Fibroblast of villous mesenchyme (primary cell): ENCODE measurements around the gene PARD6A. TPM values are rescaled to one million over a fixed set of nuclear protein-coding genes. Genes with fewer than 3 reads are reported as not detected.

Experiments
- DNase-seq: peaks from one replicate; pipeline ENCODE4 v3.0.0-alpha.2; 2010; ENCODE audit warnings: low read depth
- H3K4me3 ChIP-seq: 2 replicates; pipeline ENCODE4 v1.5.1; 2011; ENCODE audit warnings: low read depth, mild to moderate bottlenecking, low read length
- CTCF ChIP-seq: IDR thresholded peaks from 2 replicates; pipeline ENCODE4 v1.5.1; 2012; ENCODE audit warnings: low read depth, mild to moderate bottlenecking, low read length; ENCODE audit not compliant: insufficient read depth
- total RNA-seq: library from RNA; depleted of rRNA; stranded (reverse); fragments of >200 nt; gene quantifications from 2 replicates; pipeline ENCODE4 v1.2.3, GENCODE V29; 2012

The PARD6A gene
- total RNA-seq, 1 donor = 2.6 TPM

- DNase-seq = peak; percentile 76
- TF ChIP-seq CTCF = peak; percentile 84
- H3K4me3 ChIP-seq = no peak overlapping the region
Observed at GRCh38 chr16:67672739-67673662, 12.2 kb downstream of the PARD6A start.

GRCh38 chr16:67673712-67674580 is 13.2 kb downstream of the PARD6A start:
- peak; percentile 26 for DNase-seq
- no peak for TF ChIP-seq CTCF
- no peak overlapping the region for H3K4me3 ChIP-seq

- TF ChIP-seq CTCF = no peak
- no peak for DNase-seq
- no peak overlapping the region for H3K4me3 ChIP-seq
Observed at GRCh38 chr16:67674851-67675578, 14.3 kb downstream of the PARD6A start.

- no peak for DNase-seq
- H3K4me3 ChIP-seq = no peak overlapping the region
- no peak for TF ChIP-seq CTCF
Observed at GRCh38 chr16:67675579-67675935, 14.8 kb downstream of the PARD6A start.

GRCh38 chr16:67675999-67676398 is 15.2 kb downstream of the PARD6A start:
- no peak for DNase-seq
- TF ChIP-seq CTCF = no peak
- H3K4me3 ChIP-seq = no peak overlapping the region

GRCh38 chr16:67676516-67676915 is 15.8 kb downstream of the PARD6A start:
- no peak for DNase-seq
- no peak for TF ChIP-seq CTCF
- no peak overlapping the region for H3K4me3 ChIP-seq
